GM19351 (cell line): Measurements from ENCODE around the gene PPM1H.
"Not testable (repeated sequence)": the region's sequence is repeated elsewhere in the genome, so short reads cannot be mapped to it uniquely, and the experiment has no call there.

Experiments used
- ATAC-seq: cut with Tn5 transposase; IDR thresholded peaks from one replicate; pipeline ENCODE4 v1.9.1; 2021; ENCODE audit warnings: mild to moderate bottlenecking, moderate library complexity; ENCODE audit not compliant: unreplicated experiment

PPM1H gene

GRCh38 chr12:62744551-62744950 lies 190.4 kb downstream of the PPM1H start:
- ATAC-seq: no peak

- no peak for ATAC-seq
Observed at GRCh38 chr12:62739266-62740015, 195.5 kb downstream of the PPM1H start.

DNA sequence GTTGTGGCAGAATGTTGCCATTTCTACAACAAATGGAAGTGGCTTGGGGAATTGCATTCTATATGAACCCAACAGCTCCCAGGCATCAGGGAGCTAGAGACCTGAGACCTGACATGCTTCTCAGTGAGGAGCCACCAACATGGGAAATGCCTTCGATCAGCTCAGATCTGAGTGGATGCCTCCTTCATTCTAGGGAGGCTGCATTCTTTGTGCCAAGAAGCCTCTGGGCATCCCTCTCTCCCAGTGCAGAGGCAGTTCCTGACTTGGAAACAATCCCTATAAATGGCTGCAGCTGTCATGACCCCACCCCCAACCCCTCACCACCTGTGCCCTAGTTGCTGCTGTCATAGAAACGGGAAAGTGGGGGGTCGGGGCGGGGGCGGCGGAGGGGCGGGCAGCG lies 196.3 kb downstream of the PPM1H start:
- ATAC-seq: no peak

DNA sequence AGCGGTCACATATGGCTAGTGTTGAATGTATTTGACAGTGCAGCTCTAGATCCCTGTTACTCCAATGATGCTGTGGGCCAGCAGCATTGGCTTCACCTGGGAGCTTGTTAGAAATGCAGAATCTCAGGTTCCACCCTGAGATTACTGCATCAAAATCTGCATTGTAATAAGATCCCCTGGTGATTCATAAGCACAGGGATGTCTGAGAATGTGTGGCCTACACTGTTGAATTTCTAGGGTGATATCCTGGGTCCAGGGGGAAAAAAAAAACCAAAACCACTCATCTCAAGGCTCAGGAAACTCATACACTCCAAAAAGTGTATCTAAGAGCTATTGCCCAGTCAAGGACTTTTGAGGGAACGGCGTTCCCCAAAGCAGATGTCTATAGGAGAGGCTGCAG lies 196.8 kb downstream of the PPM1H start:
- ATAC-seq: no peak

DNA sequence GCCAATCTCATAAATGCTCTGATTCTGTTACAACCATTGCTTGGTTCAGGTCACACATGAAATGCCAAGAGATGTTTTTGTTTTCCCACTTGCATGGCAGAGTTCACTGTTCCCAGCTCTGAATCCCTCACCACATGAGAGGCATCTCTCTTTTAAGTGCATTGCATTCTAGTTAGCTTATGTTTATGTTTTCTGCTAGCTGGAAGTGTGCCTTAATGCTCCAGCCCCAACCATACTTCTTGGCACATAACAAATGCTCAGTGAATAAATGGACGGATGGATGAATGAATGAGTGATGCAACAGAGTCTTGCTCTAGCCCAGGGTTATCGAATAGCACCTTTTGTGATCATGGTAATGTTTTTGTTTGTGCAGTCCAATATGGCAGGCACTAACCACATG lies 197.3 kb downstream of the PPM1H start:
- ATAC-seq: no peak

GRCh38 chr12:62737188-62737587 lies 197.8 kb downstream of the PPM1H start:
- no peak for ATAC-seq

GRCh38 chr12:62736596-62736995 lies 198.4 kb downstream of the PPM1H start:
- ATAC-seq: no peak

- no peak for ATAC-seq
Observed at GRCh38 chr12:62732861-62733427, 202.0 kb downstream of the PPM1H start.

DNA sequence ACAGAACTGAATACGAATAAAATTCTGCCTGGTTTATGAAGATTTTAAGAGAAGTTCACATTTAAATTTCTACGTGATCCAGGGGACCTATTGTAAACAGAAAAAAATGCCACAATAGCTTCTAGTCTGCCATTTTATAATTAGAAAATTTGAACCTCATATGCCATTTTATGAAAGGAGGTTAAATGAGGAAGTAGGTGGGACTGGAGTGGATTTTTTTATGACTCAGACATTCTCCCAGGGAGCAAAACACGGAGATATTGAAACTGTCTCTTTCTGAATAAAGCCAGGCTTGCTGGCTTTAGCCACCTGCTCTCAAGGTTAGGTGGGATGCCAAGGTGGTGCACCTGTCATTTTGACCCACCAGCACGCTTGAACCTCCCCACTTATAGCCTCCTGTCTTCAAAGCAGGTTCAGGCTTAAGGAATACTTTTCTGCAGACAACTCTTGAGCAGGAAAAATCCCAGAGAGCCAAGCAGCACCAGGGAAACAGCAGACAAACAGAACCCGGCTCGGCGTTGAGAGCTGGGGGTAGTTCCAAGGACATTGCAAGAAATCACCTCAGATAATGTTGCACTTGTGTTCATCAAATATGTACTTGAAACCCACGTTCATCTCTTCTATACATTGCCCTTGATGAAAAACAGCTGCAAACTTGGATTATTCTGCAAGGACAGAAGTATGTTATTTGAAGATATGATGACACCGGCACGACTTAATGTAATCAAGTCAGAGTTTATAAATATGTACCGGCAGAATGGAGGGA lies 203.7 kb downstream of the PPM1H start:
- no peak for ATAC-seq

DNA sequence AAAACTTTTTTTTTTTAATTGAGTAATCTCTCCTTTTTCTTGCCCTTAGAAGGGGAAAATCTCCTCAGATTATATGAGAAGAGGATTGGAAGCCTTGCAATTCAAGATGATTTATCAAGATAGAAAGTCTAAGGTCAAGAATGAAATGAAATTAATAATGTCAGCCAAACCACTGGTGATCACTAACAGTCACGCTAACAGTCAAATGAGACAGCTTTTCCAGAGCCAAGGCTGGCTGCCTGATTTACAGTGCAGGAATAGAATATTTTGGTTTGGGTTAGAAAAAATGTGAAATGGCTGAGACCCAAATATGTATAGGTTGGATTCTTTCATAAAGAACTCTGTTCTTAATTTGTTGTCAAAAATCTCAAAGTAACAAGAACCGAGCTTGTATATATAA lies 204.3 kb downstream of the PPM1H start:
- ATAC-seq: no peak

DNA sequence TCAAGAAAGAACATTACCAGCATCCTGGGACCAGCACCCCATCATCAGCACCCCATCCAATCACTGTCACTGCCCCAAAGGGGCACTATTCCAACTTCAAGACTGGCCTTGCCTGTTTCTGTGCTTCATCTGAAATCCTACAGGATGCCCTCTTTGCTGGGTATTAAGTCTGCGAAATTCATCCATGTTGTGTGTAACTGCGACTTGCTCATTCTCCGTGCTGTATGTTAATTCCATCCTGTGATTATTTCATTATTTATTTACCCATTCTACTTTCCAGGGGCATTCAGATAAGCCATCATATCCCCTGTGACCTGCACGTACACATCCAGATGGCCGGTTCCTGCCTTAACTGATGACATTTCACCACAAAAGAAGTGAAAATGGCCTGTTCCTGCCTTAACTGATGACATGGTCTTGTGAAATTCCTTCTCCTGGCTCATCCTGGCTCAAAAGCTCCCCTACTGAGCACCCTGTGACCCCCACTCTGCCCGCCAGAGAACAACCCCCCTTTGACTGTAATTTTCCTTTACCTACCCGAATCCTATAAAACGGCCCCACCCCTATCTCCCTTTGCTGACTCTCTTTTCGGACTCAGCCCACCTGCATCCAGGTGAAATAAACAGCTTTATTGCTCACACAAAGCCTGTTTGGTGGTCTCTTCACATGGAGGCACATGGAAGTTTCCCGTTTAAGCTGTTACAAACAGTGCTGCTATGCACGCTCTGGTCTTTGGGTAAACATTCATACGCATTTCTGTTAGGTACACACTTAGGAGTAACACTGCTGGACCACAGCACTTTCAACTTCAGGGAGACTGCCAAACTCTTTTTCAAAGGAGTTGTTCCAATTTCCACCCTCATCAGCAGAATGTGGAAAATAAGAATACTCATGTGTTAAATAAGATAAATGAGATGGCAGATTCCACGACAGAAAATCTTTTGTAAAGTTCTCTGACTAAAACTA lies 205.1 kb downstream of the PPM1H start:
- ATAC-seq: not testable (repeated sequence)

DNA sequence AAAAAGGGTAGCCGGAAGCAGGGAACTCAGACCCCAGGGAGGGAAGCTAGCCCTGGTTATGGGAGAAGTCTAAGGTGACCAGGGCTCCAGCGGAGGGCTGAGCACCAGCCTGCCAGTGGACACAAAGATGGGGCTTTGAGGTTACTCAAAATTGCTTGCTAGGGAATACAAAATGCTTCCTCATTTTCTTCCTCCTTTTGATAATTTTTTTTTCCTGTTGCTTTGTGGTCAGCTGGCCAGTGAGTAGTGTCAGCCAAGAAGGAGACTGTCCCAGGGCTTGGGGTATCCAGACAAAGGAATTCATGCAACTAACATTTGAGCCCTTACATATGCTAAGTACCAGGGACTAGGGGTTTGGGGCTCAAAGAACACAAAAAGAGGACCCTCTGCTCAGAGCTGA lies 206.2 kb downstream of the PPM1H start:
- no peak for ATAC-seq

DNA sequence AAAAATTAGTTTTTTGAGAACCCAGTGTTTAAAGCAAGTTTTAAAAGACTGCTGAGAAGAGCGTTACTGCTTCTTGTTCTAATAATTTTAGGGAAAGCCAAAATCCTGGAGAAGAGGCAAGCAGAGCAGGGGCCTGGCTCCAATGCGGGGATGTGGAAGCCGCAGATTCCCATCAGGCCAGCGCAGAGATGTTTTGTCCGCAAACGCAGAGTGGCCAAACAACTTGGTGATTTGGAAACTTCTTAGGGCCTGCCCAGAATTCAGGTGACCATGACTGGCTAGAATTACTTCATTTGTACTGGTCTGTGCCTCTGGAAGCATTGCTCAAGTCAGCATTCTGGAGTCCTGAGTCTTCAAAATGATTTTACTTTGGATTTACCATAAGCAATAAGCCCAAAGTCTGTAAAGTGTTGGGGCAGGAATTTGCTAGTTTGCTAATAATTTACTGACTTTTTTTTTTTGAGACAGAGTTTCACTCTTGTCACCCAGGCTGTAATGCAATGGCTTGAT lies 208.4 kb downstream of the PPM1H start:
- ATAC-seq: no peak

- ATAC-seq: no peak
Observed at GRCh38 chr12:62725781-62726180, 209.2 kb downstream of the PPM1H start.

- ATAC-seq: no peak
Observed at GRCh38 chr12:62724947-62725451, 210.0 kb downstream of the PPM1H start.

- no peak for ATAC-seq
Observed at GRCh38 chr12:62724285-62724684, 210.7 kb downstream of the PPM1H start.

DNA sequence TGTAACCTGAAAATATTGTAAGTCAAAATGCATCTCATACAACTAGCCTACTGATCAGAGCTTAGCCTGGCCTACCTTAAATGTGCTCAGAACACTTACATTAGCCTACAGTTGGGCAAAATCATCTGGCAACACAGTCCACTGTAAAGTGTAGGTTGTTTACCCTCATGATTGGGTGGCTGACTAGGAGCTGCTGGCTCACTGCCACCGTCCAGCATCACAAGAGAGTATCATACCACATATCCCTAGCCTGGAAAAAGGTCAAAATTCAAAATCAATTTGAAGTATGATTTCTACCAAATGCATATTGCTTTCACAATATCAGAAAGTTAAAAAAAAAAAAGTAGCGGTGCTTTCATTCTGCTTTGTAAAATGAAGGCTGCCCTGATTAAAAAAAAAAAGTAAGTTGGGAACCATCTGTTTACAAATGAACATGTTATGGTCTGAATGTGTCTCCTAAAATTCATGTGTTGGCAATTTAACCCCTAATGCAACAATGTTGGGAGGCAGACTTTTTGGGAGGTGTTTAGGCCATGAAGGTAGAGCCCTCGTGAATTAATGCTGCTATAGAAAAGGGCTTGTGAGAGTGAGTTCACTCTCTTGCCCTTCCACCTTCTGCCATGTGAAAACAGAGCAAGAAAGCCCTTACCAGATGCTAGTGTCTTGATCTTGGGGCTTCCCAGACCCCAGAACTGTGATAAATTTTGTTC lies 211.8 kb downstream of the PPM1H start:
- no peak for ATAC-seq

GRCh38 chr12:62720661-62721330 lies 214.2 kb downstream of the PPM1H start:
- ATAC-seq: no peak

DNA sequence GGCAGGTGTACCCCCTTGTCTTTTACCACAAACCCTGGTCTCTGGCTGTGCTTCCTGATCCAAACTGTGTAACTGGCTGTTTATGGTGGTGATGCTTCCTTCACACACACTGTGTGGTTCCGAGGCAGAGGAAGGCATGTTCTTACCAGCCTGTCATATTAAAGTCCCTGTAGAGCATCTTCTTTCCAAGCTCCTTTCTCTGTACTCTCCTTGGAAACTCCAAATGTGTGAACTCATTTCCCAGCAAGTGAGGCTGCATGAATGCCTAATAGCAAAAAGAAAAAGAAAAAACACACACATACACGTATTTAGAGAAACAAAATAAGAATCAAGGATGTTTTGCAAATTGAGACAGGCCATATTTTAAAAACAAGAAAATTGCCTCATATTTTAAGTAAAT lies 214.9 kb downstream of the PPM1H start:
- ATAC-seq: no peak
